H9 (cell line): Measurements from ENCODE around the gene SH2D6. TPM values are rescaled to one million over a fixed set of nuclear protein-coding genes. Genes with fewer than 3 reads are reported as not detected.
A peak's percentile ranks its signal among the peaks of the same experiment; 100 is the strongest.

ENCODE experiments used
- DNase-seq: peaks from one replicate; pipeline ENCODE4 v3.0.0-alpha.2; 2017
- H2AFZ ChIP-seq: one replicate; pipeline ENCODE4 v1.6.1; 2013; ENCODE audit warnings: mild to moderate bottlenecking, low read length, control low read depth, moderate library complexity
- H2AK5ac ChIP-seq: 2 replicates; pipeline ENCODE4 v1.6.1; 2013; ENCODE audit warnings: low read length, control low read depth, mixed read lengths; ENCODE audit not compliant: insufficient read length
- H2BK120ac ChIP-seq: one replicate; pipeline ENCODE4 v1.6.1; 2013; ENCODE audit warnings: low read depth, mild to moderate bottlenecking, low read length, control low read depth, inconsistent platforms; ENCODE audit not compliant: poor library complexity, severe bottlenecking
- H2BK12ac ChIP-seq: 2 replicates; pipeline ENCODE4 v1.6.1; 2013; ENCODE audit warnings: low read length, control low read depth, mixed read lengths, low read depth; ENCODE audit not compliant: insufficient read length
- H2BK15ac ChIP-seq: 2 replicates; pipeline ENCODE4 v1.6.1; 2013; ENCODE audit warnings: low read depth, low read length, control low read depth
- H2BK20ac ChIP-seq: one replicate; pipeline ENCODE4 v1.6.1; 2013; ENCODE audit warnings: low read depth, mild to moderate bottlenecking, low read length, control low read depth, inconsistent platforms; ENCODE audit not compliant: poor library complexity, severe bottlenecking
- H2BK5ac ChIP-seq: 2 replicates; pipeline ENCODE4 v1.6.1; 2013; ENCODE audit warnings: low read length, control low read depth, mixed read lengths; ENCODE audit not compliant: insufficient read length
- H3K14ac ChIP-seq: 2 replicates; pipeline ENCODE4 v1.6.1; 2013; ENCODE audit warnings: low read length, control low read depth; ENCODE audit not compliant: insufficient read depth
- H3K18ac ChIP-seq: 2 replicates; pipeline ENCODE4 v1.6.1; 2013; ENCODE audit warnings: low read depth, mild to moderate bottlenecking, mixed read lengths, low read length, control low read depth; ENCODE audit not compliant: insufficient read length
- H3K23ac ChIP-seq: 2 replicates; pipeline ENCODE4 v1.6.1; 2013; ENCODE audit warnings: low read length, control low read depth, mixed read lengths, low read depth; ENCODE audit not compliant: insufficient read length
- H3K23me2 ChIP-seq: 2 replicates; pipeline ENCODE4 v1.6.1; 2013; ENCODE audit warnings: low read depth, mild to moderate bottlenecking, mixed read lengths, low read length, control low read depth; ENCODE audit not compliant: insufficient read length, poor library complexity, severe bottlenecking
- H3K27ac ChIP-seq: 2 replicates; pipeline ENCODE4 v1.5.1; 2013; ENCODE audit warnings: low read length, control low read depth, mixed read lengths, low read depth; ENCODE audit not compliant: insufficient read length
- H3K27me3 ChIP-seq: 2 replicates; pipeline ENCODE4 v1.6.1; 2013; ENCODE audit warnings: low read length, control low read depth, inconsistent platforms; ENCODE audit not compliant: insufficient read depth
- H3K4ac ChIP-seq: 2 replicates; pipeline ENCODE4 v1.6.1; 2013; ENCODE audit warnings: low read depth, mild to moderate bottlenecking, control low read depth, inconsistent platforms, low read length, moderate library complexity
- H3K4me1 ChIP-seq: 2 replicates; pipeline ENCODE4 v1.6.1; 2013; ENCODE audit warnings: low read length, control low read depth, inconsistent platforms; ENCODE audit not compliant: insufficient read depth
- H3K4me2 ChIP-seq: 2 replicates; pipeline ENCODE4 v1.6.1; 2013; ENCODE audit warnings: low read length, control low read depth, mixed read lengths; ENCODE audit not compliant: insufficient read length, insufficient read depth
- H3K56ac ChIP-seq: 2 replicates; pipeline ENCODE4 v1.6.1; 2013; ENCODE audit warnings: low read depth, mild to moderate bottlenecking, mixed read lengths, low read length, control low read depth; ENCODE audit not compliant: insufficient read length
- H3K79me1 ChIP-seq: 2 replicates; pipeline ENCODE4 v1.6.1; 2013; ENCODE audit warnings: low read depth, mild to moderate bottlenecking, moderate library complexity, low read length, control low read depth, inconsistent platforms; ENCODE audit not compliant: insufficient read depth, poor library complexity, severe bottlenecking
- H3K79me2 ChIP-seq: 2 replicates; pipeline ENCODE4 v1.6.1; 2013; ENCODE audit warnings: low read length, control low read depth, inconsistent platforms; ENCODE audit not compliant: insufficient read depth
- H3K9ac ChIP-seq: 2 replicates; pipeline ENCODE4 v1.6.1; 2013; ENCODE audit warnings: low read length, control low read depth, mixed read lengths; ENCODE audit not compliant: insufficient read length; ENCODE audit errors: extremely low read depth
- H3K9me3 ChIP-seq: one replicate; pipeline ENCODE4 v1.6.1; 2013; ENCODE audit warnings: low read depth, low read length, inconsistent platforms; ENCODE audit not compliant: control insufficient read depth
- H3T11ph ChIP-seq: one replicate; pipeline ENCODE4 v1.6.1; 2013; ENCODE audit warnings: mild to moderate bottlenecking, low read length, control low read depth, inconsistent platforms
- H4K20me1 ChIP-seq: one replicate; pipeline ENCODE4 v1.6.1; 2013; ENCODE audit not compliant: control insufficient read depth, insufficient read length, insufficient read depth
- H4K5ac ChIP-seq: 2 replicates; pipeline ENCODE4 v1.6.1; 2013; ENCODE audit warnings: low read depth, mild to moderate bottlenecking, mixed read lengths, low read length, control low read depth; ENCODE audit not compliant: insufficient read length
- H4K8ac ChIP-seq: replicated peaks from 2 replicates; pipeline ENCODE4 v1.6.1; 2013; ENCODE audit warnings: low read length, control low read depth, mixed read lengths, low read depth; ENCODE audit not compliant: insufficient read length
- H4K91ac ChIP-seq: 2 replicates; pipeline ENCODE4 v1.6.1; 2013; ENCODE audit warnings: low read depth, mild to moderate bottlenecking, moderate library complexity, mixed read lengths, low read length, control low read depth; ENCODE audit not compliant: insufficient read length
- H3K27ac Mint-ChIP-seq, 3 experiments: 2 replicates in 2 of 3; 3 replicates in 1 of 3; pipeline ENCODE4 v1.8.0; 2020 to 2021; ENCODE audit warnings: mixed read lengths in 3 of 3, mild to moderate bottlenecking in 1 of 3, moderate library complexity in 1 of 3
- H3K27me3 Mint-ChIP-seq: 2 replicates; pipeline ENCODE4 v1.8.0; 2021; ENCODE audit warnings: low read depth, mild to moderate bottlenecking, moderate library complexity, mixed read lengths
- H3K36me3 Mint-ChIP-seq, 3 experiments: 2 replicates in 2 of 3; 3 replicates in 1 of 3; pipeline ENCODE4 v1.8.0; 2020 to 2021; ENCODE audit warnings: low read depth in 3 of 3, mixed read lengths in 3 of 3; ENCODE audit not compliant: insufficient read depth in 1 of 3
- H3K4me1 Mint-ChIP-seq, 2 experiments: 2 replicates each; pipeline ENCODE4 v1.8.0; 2020; ENCODE audit warnings: mixed read lengths in 2 of 2
- H3K4me3 Mint-ChIP-seq, 2 experiments: 2 replicates in 1 of 2; 3 replicates in 1 of 2; pipeline ENCODE4 v1.8.0; 2020 to 2021; ENCODE audit warnings: mild to moderate bottlenecking in 2 of 2, mixed read lengths in 2 of 2, moderate library complexity in 1 of 2
- H3K9me3 Mint-ChIP-seq, 2 experiments: 2 replicates in 1 of 2; 3 replicates in 1 of 2; pipeline ENCODE4 v1.8.0; 2020; ENCODE audit warnings: mild to moderate bottlenecking in 2 of 2, mixed read lengths in 2 of 2, moderate library complexity in 1 of 2
- CTCF ChIP-seq: fragments of 200-600 bp; sonication (generic); conservative IDR thresholded peaks from 3 replicates; pipeline ENCODE4 v1.8.0; 2021; ENCODE audit warnings: antibody characterized with exemption, mild to moderate bottlenecking
- WGBS: extraction: QIAGEN DNeasy Blood & Tissue Kit; methylation state at CpG from one replicate; pipeline ENCODE4 v1.1.7; 2013; ENCODE audit warnings: missing lambda C conversion rate, low lambda C conversion rate, mixed read lengths; ENCODE audit not compliant: insufficient read length; ENCODE audit errors: extremely low coverage; 5-methylcytosine and 5-hydroxymethylcytosine counted together
- total RNA-seq: library from RNA; stranded (reverse); gene quantifications from 2 replicates; pipeline ENCODE4 v1.2.1, GENCODE V29; 2021

The SH2D6 gene
- total RNA-seq, 1 experiment from 2014 or later = 0.61 TPM

GRCh38 chr2:85399183-85399455, 19.4 kb upstream of the SH2D6 start:
- Mint-ChIP-seq H3K36me3 (peaks cover 2 to 28% (median 28%) of the 10 kb centered on the region in 3 experiments; a peak in 6 of 7 replicates), H3K4me3 (no peak overlapping the region), H3K27ac (peak overlapping the region in 1 of 3 experiments; percentile 24; a peak in 2 of 7 replicates), H3K4me1 (peaks cover 8 to 10% of the 10 kb centered on the region in 2 experiments; a peak in 3 of 4 replicates), H3K27me3 (no peaks in the 10 kb centered on the region), H3K9me3 (peaks cover 4 to 9% of the 10 kb centered on the region in 2 experiments; a peak in 4 of 5 replicates)
- H3K79me1 ChIP-seq = no peaks in the 10 kb centered on the region
- H4K91ac ChIP-seq = no peak overlapping the region
- no peak overlapping the region for H2BK20ac ChIP-seq
- H4K20me1 ChIP-seq = no peaks in the 10 kb centered on the region
- no peaks in the 10 kb centered on the region for H3K79me2 ChIP-seq
- H2AK5ac ChIP-seq = no peak overlapping the region
- H2BK15ac ChIP-seq = no peak overlapping the region
- H3K4ac ChIP-seq = no peak overlapping the region
- no peak overlapping the region for H4K5ac ChIP-seq
- no peak overlapping the region for H2BK5ac ChIP-seq
- no peak overlapping the region for H3K56ac ChIP-seq
- no peaks in the 10 kb centered on the region for H3K27me3 ChIP-seq
- no peak overlapping the region for H3K4me2 ChIP-seq
- H3K23me2 ChIP-seq = no peaks in the 10 kb centered on the region
- no peak overlapping the region for H3K27ac ChIP-seq
- no peaks in the 10 kb centered on the region for H3K9me3 ChIP-seq
- WGBS = no CpG with 5 or more reads among the region's 8 CpGs
- H3K4me1 ChIP-seq = no peaks in the 10 kb centered on the region
- DNase-seq = no peak
- H2BK120ac ChIP-seq = no peak overlapping the region
- H3K9ac ChIP-seq = no peak overlapping the region
- no peak overlapping the region for H2BK12ac ChIP-seq
- no peak overlapping the region for H3K14ac ChIP-seq
- H3T11ph ChIP-seq = no peak overlapping the region
- H2AFZ ChIP-seq = no peak overlapping the region
- H3K18ac ChIP-seq = no peak overlapping the region
- no peak overlapping the region for H4K8ac ChIP-seq
- H3K23ac ChIP-seq = no peak overlapping the region
- no peak for TF ChIP-seq CTCF
